ENCODE data around the gene MTRF1L.
"Not testable (repeated sequence)": the region's sequence is repeated elsewhere in the genome, so short reads cannot be mapped to it uniquely, and the experiment has no call there.

MTRF1L gene

GRCh38 chr6:153001767-153002612 lies 519 bp downstream of the MTRF1L start:
- no peak for DNase-seq (ENCODE audit: low read depth in 3 of 3)

- not testable (repeated sequence) for DNase-seq (ENCODE audit: low read depth in 3 of 3)
These were observed 1.7 kb downstream of the MTRF1L start for GRCh38 chr6:153000790-153001189.

- DNase-seq (ENCODE audit: low read depth in 3 of 3), result no peak
These were observed 2.3 kb downstream of the MTRF1L start for GRCh38 chr6:153000243-153000642.

- DNase-seq (ENCODE audit: low read depth in 3 of 3), result not testable (repeated sequence)
These were observed 3.0 kb downstream of the MTRF1L start for GRCh38 chr6:152999538-152999937.

GRCh38 chr6:152993847-152994246 lies 8.7 kb downstream of the MTRF1L start:
- DNase-seq (ENCODE audit: low read depth in 3 of 3), result no peak

- DNase-seq (ENCODE audit: low read depth in 3 of 3), result no peak
These were observed 9.1 kb downstream of the MTRF1L start for GRCh38 chr6:152993431-152993830.

- no peak for DNase-seq (ENCODE audit: low read depth in 3 of 3)
These were observed 15.5 kb downstream of the MTRF1L start for GRCh38 chr6:152986978-152987377.

- DNase-seq (ENCODE audit: low read depth in 3 of 3), result not testable (repeated sequence)
These were observed 17.2 kb downstream of the MTRF1L start for GRCh38 chr6:152985300-152985699.

- no peak for DNase-seq (ENCODE audit: low read depth in 3 of 3)
These were observed 18.0 kb downstream of the MTRF1L start for GRCh38 chr6:152984513-152984872.

- DNase-seq (ENCODE audit: low read depth in 3 of 3), result peak; percentile 65 to 94 (median 70)
These were observed 18.6 kb downstream of the MTRF1L start for GRCh38 chr6:152983637-152984512.

- DNase-seq (ENCODE audit: low read depth in 3 of 3), result peak; percentile 94 to 97 (median 95)
These were observed 19.4 kb downstream of the MTRF1L start, which contains the start of gene FBXO5 for GRCh38 chr6:152982904-152983636. TSS of gene FBXO5 (minus strand) at chr6:152983041. CDS start at chr6:152982959, 82 bp downstream.

GRCh38 chr6:152981989-152982903 lies 20.3 kb downstream of the MTRF1L start:
- peak in 1 of 3 donors; percentile 27 for DNase-seq (ENCODE audit: low read depth in 3 of 3)

- no peak for DNase-seq (ENCODE audit: low read depth in 3 of 3)
These were observed 21.3 kb downstream of the MTRF1L start for GRCh38 chr6:152981219-152981618.

GRCh38 chr6:152980656-152981055 lies 21.9 kb downstream of the MTRF1L start:
- DNase-seq (ENCODE audit: low read depth in 3 of 3), result no peak

GRCh38 chr6:152979116-152979515 lies 23.4 kb downstream of the MTRF1L start:
- no peak for DNase-seq (ENCODE audit: low read depth in 3 of 3)

GRCh38 chr6:152978058-152978457 lies 24.5 kb downstream of the MTRF1L start:
- DNase-seq (ENCODE audit: low read depth in 3 of 3), result no peak

GRCh38 chr6:152977556-152977955 lies 25.0 kb downstream of the MTRF1L start:
- no peak for DNase-seq (ENCODE audit: low read depth in 3 of 3)

- DNase-seq (ENCODE audit: low read depth in 3 of 3), result no peak
These were observed 25.8 kb downstream of the MTRF1L start for GRCh38 chr6:152976749-152977148.

GRCh38 chr6:152975204-152975915 lies 27.1 kb downstream of the MTRF1L start:
- DNase-seq (ENCODE audit: low read depth in 3 of 3), result no peak

GRCh38 chr6:152973916-152974315 lies 28.6 kb downstream of the MTRF1L start:
- no peak for DNase-seq (ENCODE audit: low read depth in 3 of 3)
